ENCODE results near the gene MNS1. TPM values are rescaled to one million over a fixed set of nuclear protein-coding genes. Genes with fewer than 3 reads are reported as not detected.

Gene MNS1
- total and polyA plus RNA-seq, 9 of the 15 experiments (the other 6 are each of a cell fraction or from before 2014, with no cell fraction given): 1.1 to 10.3 (median 2.5) TPM

DNA sequence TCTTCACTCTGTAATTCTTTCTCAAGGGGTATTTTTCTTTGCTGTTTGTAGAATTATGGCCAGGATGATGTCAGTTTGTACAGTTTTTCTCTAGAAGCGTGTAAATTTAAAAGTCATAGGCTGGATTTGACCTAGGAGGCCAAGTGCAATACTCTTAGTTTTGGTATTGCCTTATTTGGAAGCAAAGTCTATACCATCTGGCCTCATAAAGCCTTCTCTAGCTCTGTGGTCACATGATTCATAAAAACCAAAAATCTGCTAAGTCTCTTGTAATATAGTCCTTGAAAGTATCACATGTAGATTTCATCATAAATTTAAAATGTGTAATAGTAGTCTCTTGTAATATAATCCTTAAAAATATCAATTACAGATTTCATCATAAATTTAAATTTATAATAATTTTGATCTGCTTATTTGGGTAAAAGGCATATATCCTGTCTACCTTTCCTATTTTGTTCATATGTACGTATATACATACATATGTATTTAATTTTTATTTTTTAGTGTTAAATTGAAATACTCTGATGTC lies 74.1 kb downstream of the MNS1 start:
- no peak for ATAC-seq
- POLR2A ChIA-PET: no interaction called here
- 24% methylated on average over 2 of the region's 2 CpGs for WGBS (ENCODE audit: insufficient coverage, low coverage, missing lambda C conversion rate)
- TF ChIP-seq ZNF212 (CRISPR knock-in tag; IDR thresholded peaks at IDR 0.05) (no peak), ZNF384 (IDR thresholded peaks at IDR 0.05; ENCODE audit: low read depth, low read length) (no peak), CEBPG (CRISPR knock-in tag; IDR thresholded peaks at IDR 0.05) (no peak), CEBPG (tag; conservative IDR thresholded peaks at IDR 0.05 in 1 of 2, IDR thresholded peaks at IDR 0.05 in 1 of 2) (peak; percentile 63 to 69; a peak in 3 of 4 replicates), ZNF174 (CRISPR knock-in tag; IDR thresholded peaks at IDR 0.05) (no peak), CEBPB (tag; IDR thresholded peaks at IDR 0.05) (peak; percentile 39; the same call in 1 of the 2 replicates), ERF (CRISPR knock-in tag; IDR thresholded peaks at IDR 0.05) (no peak)
- TF ChIP-seq, protein P1, sequence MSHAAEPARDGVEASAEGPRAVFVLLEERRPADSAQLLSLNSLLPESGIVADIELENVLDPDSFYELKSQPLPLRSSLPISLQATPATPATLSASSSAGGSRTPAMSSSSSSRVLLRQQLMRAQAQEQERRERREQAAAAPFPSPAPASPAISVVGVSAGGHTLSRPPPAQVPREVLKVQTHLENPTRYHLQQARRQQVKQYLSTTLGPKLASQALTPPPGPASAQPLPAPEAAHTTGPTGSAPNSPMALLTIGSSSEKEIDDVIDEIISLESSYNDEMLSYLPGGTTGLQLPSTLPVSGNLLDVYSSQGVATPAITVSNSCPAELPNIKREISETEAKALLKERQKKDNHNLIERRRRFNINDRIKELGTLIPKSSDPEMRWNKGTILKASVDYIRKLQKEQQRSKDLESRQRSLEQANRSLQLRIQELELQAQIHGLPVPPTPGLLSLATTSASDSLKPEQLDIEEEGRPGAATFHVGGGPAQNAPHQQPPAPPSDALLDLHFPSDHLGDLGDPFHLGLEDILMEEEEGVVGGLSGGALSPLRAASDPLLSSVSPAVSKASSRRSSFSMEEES (CRISPR knock-in tag; IDR thresholded peaks at IDR 0.05): peak; percentile 38; the same call in 1 of the 2 replicates
- TF ChIP-seq, protein P2, sequence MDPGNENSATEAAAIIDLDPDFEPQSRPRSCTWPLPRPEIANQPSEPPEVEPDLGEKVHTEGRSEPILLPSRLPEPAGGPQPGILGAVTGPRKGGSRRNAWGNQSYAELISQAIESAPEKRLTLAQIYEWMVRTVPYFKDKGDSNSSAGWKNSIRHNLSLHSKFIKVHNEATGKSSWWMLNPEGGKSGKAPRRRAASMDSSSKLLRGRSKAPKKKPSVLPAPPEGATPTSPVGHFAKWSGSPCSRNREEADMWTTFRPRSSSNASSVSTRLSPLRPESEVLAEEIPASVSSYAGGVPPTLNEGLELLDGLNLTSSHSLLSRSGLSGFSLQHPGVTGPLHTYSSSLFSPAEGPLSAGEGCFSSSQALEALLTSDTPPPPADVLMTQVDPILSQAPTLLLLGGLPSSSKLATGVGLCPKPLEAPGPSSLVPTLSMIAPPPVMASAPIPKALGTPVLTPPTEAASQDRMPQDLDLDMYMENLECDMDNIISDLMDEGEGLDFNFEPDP (CRISPR knock-in tag; IDR thresholded peaks at IDR 0.05): no peak
- TF ChIP-seq, protein P3, sequence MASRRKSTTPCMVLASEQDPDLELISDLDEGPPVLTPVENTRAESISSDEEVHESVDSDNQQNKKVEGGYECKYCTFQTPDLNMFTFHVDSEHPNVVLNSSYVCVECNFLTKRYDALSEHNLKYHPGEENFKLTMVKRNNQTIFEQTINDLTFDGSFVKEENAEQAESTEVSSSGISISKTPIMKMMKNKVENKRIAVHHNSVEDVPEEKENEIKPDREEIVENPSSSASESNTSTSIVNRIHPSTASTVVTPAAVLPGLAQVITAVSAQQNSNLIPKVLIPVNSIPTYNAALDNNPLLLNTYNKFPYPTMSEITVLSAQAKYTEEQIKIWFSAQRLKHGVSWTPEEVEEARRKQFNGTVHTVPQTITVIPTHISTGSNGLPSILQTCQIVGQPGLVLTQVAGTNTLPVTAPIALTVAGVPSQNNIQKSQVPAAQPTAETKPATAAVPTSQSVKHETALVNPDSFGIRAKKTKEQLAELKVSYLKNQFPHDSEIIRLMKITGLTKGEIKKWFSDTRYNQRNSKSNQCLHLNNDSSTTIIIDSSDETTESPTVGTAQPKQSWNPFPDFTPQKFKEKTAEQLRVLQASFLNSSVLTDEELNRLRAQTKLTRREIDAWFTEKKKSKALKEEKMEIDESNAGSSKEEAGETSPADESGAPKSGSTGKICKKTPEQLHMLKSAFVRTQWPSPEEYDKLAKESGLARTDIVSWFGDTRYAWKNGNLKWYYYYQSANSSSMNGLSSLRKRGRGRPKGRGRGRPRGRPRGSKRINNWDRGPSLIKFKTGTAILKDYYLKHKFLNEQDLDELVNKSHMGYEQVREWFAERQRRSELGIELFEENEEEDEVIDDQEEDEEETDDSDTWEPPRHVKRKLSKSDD (conservative IDR thresholded peaks at IDR 0.05; ENCODE audit: low read length): no peak
- TF ChIP-seq, protein P4, sequence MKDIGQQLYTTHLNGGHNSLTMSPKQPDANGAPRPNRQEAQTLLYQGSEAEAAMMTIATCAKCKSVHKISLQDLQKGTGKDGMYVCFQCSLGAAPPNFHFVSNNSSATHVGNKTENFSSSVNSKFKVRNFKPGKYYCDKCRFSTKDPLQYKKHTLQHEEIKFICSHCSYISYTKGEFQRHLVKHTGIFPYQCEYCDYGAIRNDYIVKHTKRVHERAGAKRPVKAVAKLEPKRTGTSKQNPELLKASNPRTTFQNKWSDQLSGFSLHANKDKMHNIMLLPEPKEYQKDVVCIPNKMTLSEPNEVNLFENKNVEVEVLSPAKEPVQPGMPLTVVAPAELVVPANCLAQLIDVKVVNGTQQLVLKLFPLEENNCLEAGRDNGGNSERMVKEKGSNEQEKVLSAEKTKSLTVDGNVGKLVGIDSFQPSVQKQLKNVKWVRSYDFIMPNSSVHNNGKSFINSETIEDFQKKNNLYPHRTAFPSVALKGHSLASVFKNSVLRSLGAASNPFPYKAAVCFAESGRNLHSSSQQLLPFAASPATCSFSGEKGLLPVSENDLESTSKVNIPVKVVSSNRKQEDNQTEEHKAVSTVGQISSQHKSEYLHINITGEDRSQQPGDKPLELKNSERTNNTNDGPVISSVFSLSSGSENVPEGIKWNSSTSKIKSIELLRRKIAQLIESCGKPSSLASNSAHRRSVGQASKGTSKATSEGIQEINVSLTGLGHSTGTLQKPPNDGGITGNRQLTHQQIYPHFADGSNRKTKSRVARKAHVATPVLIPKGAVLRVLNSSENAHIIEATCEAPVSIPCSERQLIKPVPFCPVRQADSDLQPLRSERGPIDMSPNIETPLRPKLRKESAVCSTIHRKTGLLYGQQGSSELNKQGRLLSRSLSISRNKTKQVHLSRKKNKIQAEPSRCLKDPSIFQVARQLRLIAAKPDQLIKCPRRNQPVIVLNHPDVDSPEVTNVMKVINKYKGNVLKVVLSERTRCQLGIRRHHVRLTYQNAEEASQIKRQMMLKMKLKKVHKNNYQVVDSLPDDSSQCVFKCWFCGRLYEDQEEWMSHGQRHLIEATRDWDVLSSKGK (CRISPR knock-in tag; IDR thresholded peaks at IDR 0.05): no peak
- TF ChIP-seq, protein P5, sequence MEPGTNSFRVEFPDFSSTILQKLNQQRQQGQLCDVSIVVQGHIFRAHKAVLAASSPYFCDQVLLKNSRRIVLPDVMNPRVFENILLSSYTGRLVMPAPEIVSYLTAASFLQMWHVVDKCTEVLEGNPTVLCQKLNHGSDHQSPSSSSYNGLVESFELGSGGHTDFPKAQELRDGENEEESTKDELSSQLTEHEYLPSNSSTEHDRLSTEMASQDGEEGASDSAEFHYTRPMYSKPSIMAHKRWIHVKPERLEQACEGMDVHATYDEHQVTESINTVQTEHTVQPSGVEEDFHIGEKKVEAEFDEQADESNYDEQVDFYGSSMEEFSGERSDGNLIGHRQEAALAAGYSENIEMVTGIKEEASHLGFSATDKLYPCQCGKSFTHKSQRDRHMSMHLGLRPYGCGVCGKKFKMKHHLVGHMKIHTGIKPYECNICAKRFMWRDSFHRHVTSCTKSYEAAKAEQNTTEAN (CRISPR knock-in tag; IDR thresholded peaks at IDR 0.05): no peak

More for the DNA sequence above, 74.1 kb downstream of the MNS1 start:
- FAIRE-seq (no peak), DNase-seq (ENCODE audit: extremely low read depth in 1 of 4, low spot score in 3 of 4) (no peak)
- no peak overlapping the region for H3K4me3 ChIP-seq
- intact Hi-C loops (cut with micrococcal nuclease) (no loop called here), in situ Hi-C loops (cut with MboI) (no loop called here)
- no peaks in the 10 kb centered on the region for H4K20me1 ChIP-seq (replicated peaks; ENCODE audit: control insufficient read depth, insufficient read depth, low read length)
- no TSS peak for BruUV-seq (replicated peaks)
- no peaks in the 10 kb centered on the region for H3K79me2 ChIP-seq (ENCODE audit: control insufficient read depth, insufficient read depth, low read length)
- no peak overlapping the region for H3K9ac ChIP-seq (ENCODE audit: insufficient read depth in 1 of 2, low read depth in 2 of 2, low read length in 2 of 2)
- H3K27ac ChIP-seq (ENCODE audit: extremely low read depth, low read depth, low read length): no peak overlapping the region
- no peaks in the 10 kb centered on the region for H3K36me3 ChIP-seq (ENCODE audit: control insufficient read depth, insufficient read depth, low read length)
- H3K9me3 ChIP-seq (replicated peaks; ENCODE audit: control insufficient read depth, insufficient read depth, low read depth, low read length): no peaks in the 10 kb centered on the region
- no peaks in the 10 kb centered on the region for H3K27me3 ChIP-seq (ENCODE audit: control insufficient read depth in 2 of 2, insufficient read depth in 2 of 2, low read length in 2 of 2)
- H3K4me1 ChIP-seq (replicated peaks in 1 of 2; ENCODE audit: control insufficient read depth in 2 of 2, insufficient read depth in 2 of 2, low read length in 2 of 2): no peaks in the 10 kb centered on the region
- H3K4me2 ChIP-seq (ENCODE audit: insufficient read depth, low read length): no peak overlapping the region
- CTCF ChIA-PET (ENCODE audit: low intra/inter-chr PET ratio): no interaction called here
- H3K9me1 ChIP-seq (ENCODE audit: control insufficient read depth, insufficient read depth, low read length): no peaks in the 10 kb centered on the region
- H2AFZ ChIP-seq (ENCODE audit: low read depth, low read length): no peak overlapping the region

All from K562 (cell line).